CD14-positive monocyte (primary cell): ENCODE results near the gene ADGRF3. TPM values are rescaled to one million over a fixed set of nuclear protein-coding genes. Genes with fewer than 3 reads are reported as not detected.

ENCODE experiments used
- DNase-seq, 3 donors: peaks; one replicate each; pipeline ENCODE4 v3.0.0-alpha.2; 2011 to 2022
- H2AFZ ChIP-seq: 2 replicates; pipeline ENCODE4 v1.6.0; 2012; ENCODE audit warnings: mild to moderate bottlenecking, low read depth, low read length, inconsistent platforms; ENCODE audit not compliant: insufficient read depth, poor library complexity, severe bottlenecking
- H3K27ac ChIP-seq, 2 donors: 1 replicate in 1 of 2; 2 replicates in 1 of 2; pipeline ENCODE4 v1.5.1; 2012 to 2013; ENCODE audit warnings: low read length in 2 of 2, control low read depth in 1 of 2, inconsistent platforms in 1 of 2, low read depth in 1 of 2, mild to moderate bottlenecking in 1 of 2
- H3K27me3 ChIP-seq, 2 donors: one replicate each; pipeline versions ENCODE4 v1.6.0 to v1.6.1; 2011 to 2013; ENCODE audit warnings: low read length in 2 of 2; ENCODE audit not compliant: control insufficient read depth in 2 of 2, insufficient read depth in 2 of 2
- H3K36me3 ChIP-seq, 2 donors: replicated peaks in 1 of 2; 1 replicate in 1 of 2; 2 replicates in 1 of 2; pipeline versions ENCODE4 v1.5.1 to v1.6.1; 2012 to 2013; ENCODE audit warnings: low read length in 2 of 2, control low read depth in 1 of 2, inconsistent platforms in 1 of 2, mild to moderate bottlenecking in 1 of 2; ENCODE audit not compliant: insufficient read depth in 2 of 2, control insufficient read depth in 1 of 2
- H3K4me1 ChIP-seq, 2 donors: 1 replicate in 1 of 2; 2 replicates in 1 of 2; pipeline versions ENCODE4 v1.5.1 to v1.6.1; 2012 to 2013; ENCODE audit warnings: low read length in 2 of 2, control low read depth in 1 of 2, inconsistent platforms in 1 of 2, mild to moderate bottlenecking in 1 of 2, moderate library complexity in 1 of 2; ENCODE audit not compliant: insufficient read depth in 2 of 2, control insufficient read depth in 1 of 2
- H3K4me2 ChIP-seq: replicated peaks from 2 replicates; pipeline ENCODE3; 2012; ENCODE audit warnings: low read length, moderate library complexity, mild to moderate bottlenecking; ENCODE audit not compliant: poor library complexity, severe bottlenecking; ENCODE audit errors: extremely low read depth
- H3K4me3 ChIP-seq, 3 experiments: fragments of 200-600 bp in 1 of 3; sonication (generic) in 1 of 3; replicated peaks in 1 of 3; 1 replicate in 2 of 3; 2 replicates in 1 of 3; pipeline ENCODE4 v1.5.1; 2011 to 2013; ENCODE audit warnings: low read length in 3 of 3, mild to moderate bottlenecking in 3 of 3, control low read depth in 2 of 3, low read depth in 2 of 3, inconsistent platforms in 1 of 3, moderate library complexity in 1 of 3
- H3K79me2 ChIP-seq: 2 replicates; pipeline ENCODE4 v1.6.0; 2012; ENCODE audit warnings: mild to moderate bottlenecking, control low read depth, inconsistent platforms, low read length, moderate library complexity; ENCODE audit not compliant: insufficient read depth
- H3K9ac ChIP-seq: 2 replicates; pipeline ENCODE4 v1.6.0; 2017; ENCODE audit warnings: low read length, mild to moderate bottlenecking; ENCODE audit not compliant: insufficient read depth, poor library complexity, severe bottlenecking
- H3K9me3 ChIP-seq, 2 donors: replicated peaks in 1 of 2; 1 replicate in 1 of 2; 2 replicates in 1 of 2; pipeline versions ENCODE4 v1.5.1 to v1.6.1; 2012 to 2013; ENCODE audit warnings: low read length in 2 of 2, control low read depth in 1 of 2; ENCODE audit not compliant: control insufficient read depth in 1 of 2, insufficient read depth in 1 of 2
- H4K20me1 ChIP-seq: 2 replicates; pipeline ENCODE4 v1.6.0; 2012; ENCODE audit warnings: mild to moderate bottlenecking, low read length, control low read depth, moderate library complexity; ENCODE audit not compliant: insufficient read depth
- H3K27ac Mint-ChIP-seq, 7 donors: one replicate each; pipeline ENCODE4 v1.8.0; 2020; ENCODE audit warnings: mild to moderate bottlenecking in 7 of 7, mixed read lengths in 7 of 7, moderate library complexity in 6 of 7, inconsistent platforms in 2 of 7
- H3K27me3 Mint-ChIP-seq, 3 donors: one replicate each; pipeline ENCODE4 v1.8.0; 2021 to 2022; ENCODE audit warnings: low read depth in 3 of 3, mild to moderate bottlenecking in 3 of 3, mixed read lengths in 3 of 3, moderate library complexity in 3 of 3, inconsistent platforms in 1 of 3
- H3K36me3 Mint-ChIP-seq, 2 donors: one replicate each; pipeline ENCODE4 v1.8.0; 2020; ENCODE audit warnings: mixed read lengths in 2 of 2, inconsistent platforms in 1 of 2, mild to moderate bottlenecking in 1 of 2
- H3K4me1 Mint-ChIP-seq: one replicate; pipeline ENCODE4 v1.8.0; 2020; ENCODE audit warnings: mild to moderate bottlenecking, mixed read lengths
- H3K4me3 Mint-ChIP-seq, 2 donors: one replicate each; pipeline ENCODE4 v1.8.0; 2020; ENCODE audit warnings: mild to moderate bottlenecking in 2 of 2, mixed read lengths in 2 of 2, moderate library complexity in 1 of 2
- H3K9me3 Mint-ChIP-seq, 7 donors: one replicate each; pipeline ENCODE4 v1.8.0; 2020 to 2022; ENCODE audit warnings: mixed read lengths in 7 of 7, mild to moderate bottlenecking in 6 of 7, moderate library complexity in 6 of 7, inconsistent platforms in 2 of 7
- CTCF ChIP-seq: fragments of 200-600 bp; IDR thresholded peaks from one replicate; pipeline ENCODE4 v1.8.0; 2022; ENCODE audit warnings: antibody characterized with exemption, mild to moderate bottlenecking
- WGBS: methylation state at CpG from one replicate; pipeline ENCODE4 v1.1.5; 2013; ENCODE audit warnings: missing lambda C conversion rate; ENCODE audit not compliant: insufficient coverage; 5-methylcytosine and 5-hydroxymethylcytosine counted together
- intact Hi-C, 2 donors: fragments of 100-400 bp; cut with micrococcal nuclease; formaldehyde crosslinking; loops; one replicate each; pipeline versions ENCODE4 v1.15.0 to v1.15.1; 2023
- polyA plus RNA-seq, 3 donors: library from polyadenylated mRNA; depleted of rRNA in 1 of 3; unstranded in 2 of 3; stranded (reverse) in 1 of 3; fragments of 300-500 nt in 2 of 3; fragments of >200 nt in 1 of 3; fragmentation: Illumina TruSeq in 2 of 3; gene quantifications; 1 replicate in 2 of 3; 2 replicates in 1 of 3; pipeline ENCODE4 v1.2.3, GENCODE V29; 2012 to 2021

ADGRF3 gene
- polyA plus RNA-seq, 3 donors, result 0.33 TPM; not detected in 2

GRCh38 chr2:26273501-26273900 lies 73.1 kb downstream of the ADGRF3 start:
- H4K20me1 ChIP-seq, result no peaks in the 10 kb centered on the region
- H3K9ac ChIP-seq, result no peak overlapping the region
- no peak overlapping the region for H2AFZ ChIP-seq
- peak overlapping the region in 6 of 7 donors; percentile 51 to 86 (median 66) for H3K27ac Mint-ChIP-seq
- intact Hi-C loops, result no loop called here
- peaks cover 55% of the 10 kb centered on the region for H3K4me1 Mint-ChIP-seq
- H3K36me3 Mint-ChIP-seq, result peaks cover 32 to 43% of the 10 kb centered on the region in 2 donors
- H3K9me3 ChIP-seq, result no peaks in the 10 kb centered on the region
- DNase-seq, result peak in 2 of 3 donors; percentile 68
- TF ChIP-seq CTCF, result no peak
- peaks cover 52 to 56% of the 10 kb centered on the region in 2 donors for H3K4me1 ChIP-seq
- H3K27ac ChIP-seq, result peak overlapping the region in 1 of 2 donors; percentile 87
- H3K27me3 ChIP-seq, result no peaks in the 10 kb centered on the region
- H3K27me3 Mint-ChIP-seq, result no peaks in the 10 kb centered on the region
- no peak overlapping the region for H3K4me3 ChIP-seq
- peaks cover 12% of the 10 kb centered on the region for H3K79me2 ChIP-seq
- H3K36me3 ChIP-seq, result peaks cover 22 to 35% of the 10 kb centered on the region in 2 donors
- H3K4me2 ChIP-seq, result peak overlapping the region; percentile 18
- no peak overlapping the region for H3K4me3 Mint-ChIP-seq
- WGBS, result 43% methylated on average over 2 of the region's 2 CpGs
- no peaks in the 10 kb centered on the region for H3K9me3 Mint-ChIP-seq

DNA sequence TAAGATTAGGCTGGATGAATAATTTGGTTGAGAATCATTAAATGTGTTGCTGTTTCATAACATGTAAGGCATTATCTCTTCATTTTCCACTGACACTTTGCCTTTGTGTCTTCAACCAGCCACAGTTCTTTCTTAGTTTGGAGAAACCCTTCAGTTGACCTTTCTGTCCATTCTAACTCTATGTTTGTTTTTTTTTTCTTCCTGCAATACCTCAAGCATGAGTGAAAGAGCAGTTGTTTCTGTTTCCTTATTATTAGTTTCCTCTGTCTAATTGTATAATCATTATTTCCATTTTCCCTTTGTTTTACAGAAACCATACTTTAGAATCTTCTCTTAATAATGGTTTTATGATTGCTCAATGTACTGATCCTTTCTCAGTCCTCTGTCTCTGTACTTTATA lies 76.2 kb downstream of the ADGRF3 start:
- Histone ChIP-seq H3K9me3 (no peaks in the 10 kb centered on the region), H2AFZ (no peak overlapping the region), H3K4me3 (peak overlapping the region in 1 of 3 experiments; percentile 53), H3K79me2 (peaks cover 12% of the 10 kb centered on the region), H3K27ac (peak overlapping the region in 1 of 2 donors; percentile 85), H3K4me1 (peaks cover 61 to 65% of the 10 kb centered on the region in 2 donors), H3K4me2 (peak overlapping the region; percentile 61), H3K27me3 (no peaks in the 10 kb centered on the region), H3K9ac (no peak overlapping the region), H3K36me3 (peaks cover 1 to 14% of the 10 kb centered on the region in 2 donors), H4K20me1 (no peaks in the 10 kb centered on the region)
- Mint-ChIP-seq H3K9me3 (no peaks in the 10 kb centered on the region), H3K27me3 (no peaks in the 10 kb centered on the region), H3K4me1 (peaks cover 61% of the 10 kb centered on the region), H3K27ac (peak overlapping the region; percentile 74 to 94 (median 85)), H3K36me3 (peaks cover 13 to 29% of the 10 kb centered on the region in 2 donors), H3K4me3 (peak overlapping the region in 1 of 2 donors; percentile 46)
- no peak for DNase-seq
- intact Hi-C loops, result no loop called here
- TF ChIP-seq CTCF, result no peak
